ENCODE results near the gene ABHD12. TPM values are rescaled to one million over a fixed set of nuclear protein-coding genes. Genes with fewer than 3 reads are reported as not detected.

ABHD12 gene
- total and polyA plus RNA-seq, 10 of the 15 experiments (the other 5 are each of a cell fraction or from before 2014, with no cell fraction given) = 1.5 to 61.8 (median 26.7) TPM

- TF ChIP-seq ZBTB40 (IDR thresholded peaks at IDR 0.05; ENCODE audit: borderline replicate concordance) = no peak
- peak; percentile 36; the same call in 1 of the 2 replicates for TF ChIP-seq IKZF1 (conservative IDR thresholded peaks at IDR 0.05)
- no peak for TF ChIP-seq E2F4 (IDR thresholded peaks at IDR 0.05; ENCODE audit: low read depth, low read length)
- no peak for TF ChIP-seq FOS (IDR thresholded peaks at IDR 0.05; ENCODE audit: borderline replicate concordance, extremely low read depth, insufficient read length)
- 0 out of 6 replicates have a peak, but pooled peaks of 1 of the 3 experiments have one; percentile 4 for TF ChIP-seq CTCF (IDR thresholded peaks at IDR 0.05 in 2 of 3, conservative IDR thresholded peaks at IDR 0.05 in 1 of 3; ENCODE audit: control insufficient read depth in 2 of 3, extremely low read depth in 1 of 3, insufficient read depth in 1 of 3, low read depth in 3 of 3, low read length in 3 of 3)
- no peak for TF ChIP-seq ZNF274 (IDR thresholded peaks at IDR 0.05; ENCODE audit: insufficient read depth, insufficient read length)
- no peak for TF ChIP-seq BMI1 (IDR thresholded peaks at IDR 0.05; ENCODE audit: borderline replicate concordance)
- no peak for TF ChIP-seq REST (IDR thresholded peaks at IDR 0.05; ENCODE audit: low read depth, low read length)
- TF ChIP-seq JUNB (IDR thresholded peaks at IDR 0.05) = no peak
- TF ChIP-seq RELB (IDR thresholded peaks at IDR 0.05; ENCODE audit: low read depth) = peak; percentile 47; the same call in 1 of the 2 replicates
- TF ChIP-seq SP1 (IDR thresholded peaks at IDR 0.05; ENCODE audit: low read depth, low read length) = peak; percentile 60
- no peak for TF ChIP-seq CEBPB (IDR thresholded peaks at IDR 0.05; ENCODE audit: borderline replicate concordance in 1 of 2, low read depth in 2 of 2, low read length in 2 of 2)
- no peak for TF ChIP-seq POLR2AphosphoS2 (IDR thresholded peaks at IDR 0.05; ENCODE audit: low read depth, low read length)
These were observed 93.3 kb downstream of the ABHD12 start (continued) for GRCh38 chr20:25297141-25297905.
